Left cardiac atrium (tissue), 4 donors: ENCODE measurements around the gene LOXHD1. TPM values are rescaled to one million over a fixed set of nuclear protein-coding genes. Genes with fewer than 3 reads are reported as not detected.

ENCODE experiments used
- ATAC-seq, 2 donors: fragments of 200-7000 bp; cut with Tn5 transposase; one replicate each; pipeline ENCODE4 v1.9.1; 2020; ENCODE audit warnings: mild to moderate bottlenecking in 2 of 2, moderate library complexity in 2 of 2
- DNase-seq: peaks from one replicate; pipeline ENCODE4 v3.0.0-alpha.2; 2020
- intact Hi-C, 2 donors: fragments of 100-400 bp; cut with DNase I; formaldehyde crosslinking; loops; one replicate each; pipeline versions ENCODE4 v1.14.1 to v1.15.1; 2022 to 2023
- total RNA-seq, 2 donors: library from RNA; stranded (reverse); fragmentation: NEBNext Ultra II Directional; extraction: Animal tissue kit (Norgen Biotek cat#: 25700); gene quantifications; one replicate each; pipeline ENCODE4 v1.2.1, GENCODE V29; 2021
- donor health status: DM: no; HTN: yes; CAD: no.
- donor health status: DM: no; HTN: yes; CAD: no; lungs with severe emphysema.
- donor health status: DM: yes; HTN: yes; CAD: no.
- donor health status: Dilated cardiomyopathy.

LOXHD1 gene
- total RNA-seq, 2 donors from 2014 or later = 0.24 to 0.59 TPM

DNA sequence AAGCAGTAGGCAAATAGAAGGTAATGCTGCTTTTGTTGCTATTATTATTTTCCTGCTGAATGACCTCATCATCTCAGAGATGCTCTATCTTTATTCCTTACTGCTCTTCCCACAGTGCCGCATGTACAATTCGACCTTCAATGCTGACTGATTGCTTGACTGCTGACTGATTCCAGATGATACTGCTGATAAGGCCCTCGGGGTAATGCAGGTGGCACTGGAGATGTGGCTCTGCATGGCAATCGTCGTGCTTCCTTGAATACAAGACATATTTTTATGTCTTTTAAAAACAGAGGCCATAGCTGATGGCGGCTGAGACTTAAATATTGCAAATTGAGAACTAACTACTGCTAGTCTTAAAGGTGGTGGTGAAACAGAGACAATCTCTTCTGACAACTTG lies 146.6 kb downstream of the LOXHD1 start:
- ATAC-seq (no peak), DNase-seq (no peak)
- intact Hi-C loops = loop anchor here in 1 of 2 donors (10.0 kb wide), 2 partner anchors 56 to 346 kb away; no protein-coding TSS in a partner anchor

DNA sequence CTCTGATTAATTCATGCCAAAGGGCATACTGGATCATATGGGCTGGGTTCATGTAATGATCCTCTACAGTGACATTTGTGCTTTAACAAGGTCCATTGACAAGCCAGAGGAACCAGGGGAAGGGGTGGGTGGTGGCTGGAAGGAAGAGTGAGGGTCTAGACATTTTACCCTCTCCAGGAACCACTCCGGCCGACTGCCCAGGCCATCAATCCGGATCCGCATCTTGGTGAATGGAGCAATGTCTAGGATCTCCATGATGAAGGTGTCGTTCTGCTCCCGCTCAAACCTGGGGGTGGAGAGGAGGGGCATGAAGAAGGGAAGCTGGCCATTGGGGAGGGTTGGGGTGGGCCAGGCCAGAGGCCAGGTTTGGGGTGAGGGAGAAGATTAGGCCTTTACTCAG lies 147.5 kb downstream of the LOXHD1 start:
- DNase-seq (no peak), ATAC-seq (no peak)
- intact Hi-C loops = no loop called here

DNA sequence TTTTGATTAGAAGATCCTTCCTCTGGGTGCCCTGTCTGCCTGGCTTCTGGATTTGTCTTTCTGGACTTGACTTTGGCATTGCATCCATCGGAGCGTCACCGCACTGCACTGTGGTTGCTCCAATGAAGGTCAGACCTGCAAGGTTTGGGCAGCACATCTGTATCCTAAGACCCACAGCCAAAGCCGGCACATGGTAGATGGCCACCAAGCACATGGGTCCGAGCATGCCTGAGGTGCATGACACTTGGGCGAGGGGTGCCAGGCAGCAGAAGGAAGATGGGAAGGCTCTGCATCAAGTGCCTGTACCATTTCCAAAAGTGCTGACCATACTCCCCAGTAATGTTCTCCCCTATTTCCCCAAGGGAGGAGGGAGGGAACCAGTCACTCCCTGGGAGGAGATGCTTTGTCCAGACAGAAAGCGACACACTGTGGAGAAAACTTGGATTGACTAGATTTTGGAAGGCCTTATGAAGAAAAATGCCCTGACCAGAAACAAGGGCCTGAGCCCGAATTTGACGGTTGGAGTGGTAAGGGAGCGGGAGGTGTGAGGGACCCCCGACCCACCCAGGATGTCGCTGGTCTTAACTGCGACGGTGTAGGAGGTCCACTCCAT lies 149.9 kb downstream of the LOXHD1 start:
- DNase-seq (no peak), ATAC-seq (no peak)
- intact Hi-C loops = no loop called here

DNA sequence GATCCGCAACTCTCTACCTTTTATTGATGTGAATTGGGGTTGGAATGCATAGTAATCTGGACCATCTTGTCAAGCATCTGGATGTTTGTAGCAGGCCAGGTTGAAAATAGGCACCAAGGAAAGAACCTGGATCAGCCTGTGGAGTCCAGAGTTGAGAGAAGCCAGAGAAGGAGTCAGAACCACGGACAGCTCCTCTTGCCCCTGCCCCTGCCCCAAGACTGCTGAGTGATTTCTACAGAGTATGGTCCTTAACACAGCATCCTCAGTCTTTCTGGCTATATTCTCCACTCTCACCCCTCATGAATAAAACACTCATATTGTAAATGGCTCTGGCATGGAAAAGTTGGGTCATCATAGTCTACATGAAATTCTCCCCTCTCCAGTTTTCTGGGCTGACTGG lies 154.6 kb downstream of the LOXHD1 start:
- ATAC-seq (no peak), DNase-seq (no peak)
- intact Hi-C loops = no loop called here

DNA sequence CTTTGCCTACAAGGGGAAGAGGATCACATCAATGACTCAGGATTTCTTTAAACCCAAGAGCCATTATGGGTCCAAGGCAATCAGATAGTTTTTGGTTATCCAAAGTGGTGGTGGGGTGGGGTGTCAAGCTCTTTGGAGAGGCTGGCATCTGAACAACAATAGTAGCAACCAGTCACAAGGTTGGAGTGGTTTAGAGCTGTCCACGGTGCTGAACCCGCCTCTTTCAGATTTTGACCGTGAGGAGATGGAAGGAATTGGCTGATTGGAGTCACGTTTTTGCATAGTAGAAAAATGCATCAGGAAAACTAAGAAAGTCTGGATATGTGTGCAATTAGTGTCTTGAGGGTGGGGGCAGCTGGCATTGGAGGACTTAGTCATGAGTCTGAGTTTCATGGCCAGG lies 159.9 kb downstream of the LOXHD1 start:
- ATAC-seq (no peak), DNase-seq (no peak)
- intact Hi-C loops = no loop called here

DNA sequence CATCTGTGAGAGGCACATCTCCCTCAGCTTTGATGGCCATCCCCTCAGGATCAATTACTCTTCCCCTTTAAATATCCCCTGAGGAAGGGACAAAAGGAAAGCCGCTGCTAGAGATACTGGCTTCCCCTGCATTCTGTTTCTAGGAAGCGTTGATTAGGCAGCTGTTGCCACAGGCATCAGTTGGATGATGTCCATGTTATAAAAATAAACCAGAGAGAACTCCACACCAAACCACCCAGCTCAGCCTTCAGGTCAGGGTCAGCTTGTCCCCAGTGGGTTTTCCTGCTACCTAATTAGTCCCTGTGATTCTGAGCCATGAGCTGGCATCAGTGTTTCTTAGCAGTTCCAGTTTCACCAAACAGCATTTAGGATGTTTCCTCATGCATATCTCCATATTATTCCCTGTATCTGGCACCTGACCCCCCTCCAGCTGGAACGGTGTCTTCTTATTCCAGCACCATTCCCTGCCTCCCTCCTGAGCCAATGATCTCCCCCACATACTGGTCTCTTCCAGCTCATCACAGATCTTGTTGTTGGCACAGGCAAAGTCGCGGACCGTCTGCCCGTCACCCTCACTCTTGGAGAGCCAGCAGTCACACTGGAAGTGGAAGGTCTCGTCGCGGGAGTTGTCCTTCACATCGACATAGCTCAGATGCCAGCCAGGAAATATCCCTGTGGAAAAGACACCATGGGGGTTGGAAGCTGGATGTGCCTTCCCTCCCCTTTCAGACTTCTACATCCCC lies 168.4 kb downstream of the LOXHD1 start:
- DNase-seq = no peak
- intact Hi-C loops = loop anchor here in 1 of 2 donors (10.0 kb wide), 2 partner anchors 56 to 344 kb away; no protein-coding TSS in a partner anchor
- ATAC-seq = peak; percentile 75 to 77

DNA sequence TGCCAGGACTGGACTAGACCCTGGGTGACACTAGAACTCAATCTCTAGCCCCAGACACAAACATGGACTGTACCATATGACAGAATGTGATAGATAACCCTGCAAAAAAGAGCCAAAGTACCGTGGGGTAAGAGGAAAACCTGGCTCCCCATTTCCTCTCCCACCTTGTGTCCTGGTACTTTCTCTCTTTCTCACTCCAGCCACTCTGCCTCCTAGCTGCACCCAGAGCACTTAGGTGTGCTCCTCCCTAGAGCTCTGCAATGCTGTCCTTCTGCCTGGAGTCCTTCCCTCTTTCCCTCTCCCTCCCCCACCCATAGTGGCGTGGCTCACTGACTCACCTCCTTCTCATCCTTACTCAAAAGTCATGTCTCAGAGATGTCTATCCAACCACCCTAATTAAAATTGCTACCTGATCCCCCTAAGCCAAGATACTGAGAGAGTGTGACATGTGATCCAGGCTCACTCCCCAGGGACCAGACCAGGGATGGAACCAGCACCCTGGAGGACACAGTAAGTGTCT lies 171.3 kb downstream of the LOXHD1 start:
- DNase-seq (no peak), ATAC-seq (no peak)
- intact Hi-C loops = loop anchor here in 1 of 2 donors (10.0 kb wide), 2 partner anchors 59 to 341 kb away; no protein-coding TSS in a partner anchor

DNA sequence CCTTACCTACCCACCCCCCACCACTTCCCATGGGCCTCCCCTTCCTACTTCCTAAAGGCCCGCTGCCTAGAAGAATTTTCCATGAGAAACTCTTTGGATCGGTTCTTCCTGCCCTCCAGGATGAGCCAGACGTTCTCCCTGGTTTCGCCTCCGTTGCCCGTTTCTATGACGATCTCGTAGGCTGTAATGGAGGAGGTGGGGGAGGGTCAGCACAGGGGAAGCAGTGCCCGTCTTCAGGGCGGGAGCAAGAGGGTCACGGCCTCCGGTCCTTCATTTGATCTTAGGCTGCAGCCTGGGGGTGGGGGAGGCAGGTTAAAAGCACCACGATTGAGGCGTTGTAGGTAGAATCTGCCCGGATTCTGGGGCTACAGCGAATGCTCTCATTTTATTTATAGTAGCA lies 172.0 kb downstream of the LOXHD1 start:
- intact Hi-C loops = loop anchor here in 1 of 2 donors (5.0 to 10.0 kb wide), 3 partner anchors 60 to 340 kb away; no protein-coding TSS in a partner anchor
- no peak for ATAC-seq
- no peak for DNase-seq

DNA sequence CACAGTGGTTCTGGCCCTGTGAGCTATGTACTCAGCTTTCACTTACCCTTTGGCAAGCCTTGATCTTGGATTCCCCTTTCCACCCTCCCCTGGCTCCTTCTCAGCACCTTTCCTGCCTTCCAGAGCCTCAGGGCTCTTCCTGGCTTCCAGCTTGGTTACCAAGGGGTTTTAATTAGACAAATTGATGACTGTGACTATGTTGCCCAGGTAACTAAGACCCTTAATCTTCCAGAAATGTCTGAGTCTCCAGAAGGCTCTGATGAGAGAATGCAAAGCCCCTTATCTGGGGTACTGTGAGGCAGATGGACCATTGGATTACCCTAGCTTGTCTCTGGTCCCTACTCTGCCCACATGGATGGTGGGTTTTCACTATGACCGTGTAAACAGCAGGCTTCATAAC lies 174.2 kb downstream of the LOXHD1 start:
- intact Hi-C loops = loop anchor here in 1 of 2 donors (5.0 to 10.0 kb wide), 3 partner anchors 62 to 338 kb away; no protein-coding TSS in a partner anchor
- ATAC-seq (no peak), DNase-seq (no peak)

DNA sequence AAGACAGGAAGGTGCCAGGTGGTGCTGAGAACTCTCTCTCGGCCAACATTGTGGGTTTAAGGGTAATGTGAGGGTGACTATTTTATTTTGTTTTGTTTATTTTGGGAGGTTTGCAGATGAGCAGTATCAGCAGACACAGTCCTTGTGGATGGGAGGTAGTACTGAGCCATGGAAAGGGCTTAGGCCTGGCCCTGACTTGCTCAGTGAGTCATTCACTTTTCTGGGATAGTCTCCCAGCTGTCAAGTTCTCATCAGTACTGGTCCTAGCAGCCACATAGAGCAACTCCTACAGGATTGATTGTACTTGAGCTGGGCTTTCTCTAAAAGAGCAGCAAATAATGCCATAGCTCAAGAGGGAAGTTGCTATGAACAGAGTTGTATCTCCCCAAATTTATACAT lies 175.2 kb downstream of the LOXHD1 start:
- intact Hi-C loops = loop anchor here in 1 of 2 donors (5.0 to 10.0 kb wide), 3 partner anchors 63 to 337 kb away; no protein-coding TSS in a partner anchor
- ATAC-seq (peak in 1 of 2 donors; percentile 79), DNase-seq (no peak)

DNA sequence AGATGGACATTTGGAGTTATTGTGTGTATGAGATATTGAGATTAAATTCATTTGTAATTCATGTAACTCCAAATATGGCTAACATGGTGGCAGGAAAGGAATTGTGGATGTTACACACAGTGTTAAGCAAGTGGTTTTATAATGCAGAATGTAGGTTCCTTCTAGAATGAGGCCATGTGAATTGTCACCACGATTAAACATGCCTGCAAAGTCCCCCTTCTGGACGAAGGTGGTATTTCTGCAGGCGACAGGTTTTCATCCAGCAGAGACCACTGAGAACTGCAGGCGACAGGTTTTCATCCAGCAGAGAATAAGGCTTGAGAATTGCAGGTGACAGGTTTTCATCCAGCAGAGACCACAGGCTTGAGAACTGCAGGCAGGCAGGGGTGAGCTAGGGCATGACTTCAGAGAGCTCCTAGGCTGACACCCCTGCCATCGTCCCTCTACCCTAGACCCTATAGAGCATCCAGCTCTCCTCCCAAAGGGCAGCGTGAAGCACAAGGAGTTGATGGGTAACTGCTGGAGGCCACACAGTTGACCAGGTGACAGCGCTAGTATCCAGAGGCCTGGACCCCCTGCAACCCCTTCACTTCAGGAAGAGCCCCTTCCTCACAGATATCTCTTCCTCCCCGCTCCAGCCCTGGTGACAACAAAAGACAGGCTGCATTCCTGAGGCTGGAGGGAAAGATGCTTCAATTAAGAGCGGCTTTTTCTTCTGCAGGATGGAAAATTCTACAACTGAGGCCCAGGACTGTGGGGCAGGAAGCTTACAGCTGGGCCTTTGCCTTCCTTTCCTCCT lies 175.8 kb downstream of the LOXHD1 start:
- intact Hi-C loops = loop anchor here in 1 of 2 donors (5.0 to 10.0 kb wide), 3 partner anchors 64 to 336 kb away; no protein-coding TSS in a partner anchor
- ATAC-seq (peak in 1 of 2 donors; percentile 41), DNase-seq (peak; percentile 40)

DNA sequence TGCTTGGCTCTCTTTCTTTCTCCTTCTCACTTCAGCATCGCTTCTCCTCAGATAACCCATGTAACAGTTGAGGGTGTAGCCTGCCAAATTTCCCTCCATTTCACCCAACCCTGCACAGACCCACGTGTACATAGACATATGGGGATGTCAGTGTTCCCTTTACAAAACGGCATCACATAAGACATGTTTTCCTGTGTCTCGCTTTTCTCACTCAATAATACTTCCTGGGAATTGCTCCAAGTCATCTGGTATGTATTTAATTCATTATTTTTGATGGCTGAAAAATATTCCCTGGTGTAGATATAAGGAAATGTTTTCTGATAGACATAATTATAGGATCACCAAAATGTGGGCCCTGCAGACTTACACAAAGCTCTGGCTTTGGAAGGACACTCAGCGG lies 176.8 kb downstream of the LOXHD1 start:
- ATAC-seq = no peak

DNA sequence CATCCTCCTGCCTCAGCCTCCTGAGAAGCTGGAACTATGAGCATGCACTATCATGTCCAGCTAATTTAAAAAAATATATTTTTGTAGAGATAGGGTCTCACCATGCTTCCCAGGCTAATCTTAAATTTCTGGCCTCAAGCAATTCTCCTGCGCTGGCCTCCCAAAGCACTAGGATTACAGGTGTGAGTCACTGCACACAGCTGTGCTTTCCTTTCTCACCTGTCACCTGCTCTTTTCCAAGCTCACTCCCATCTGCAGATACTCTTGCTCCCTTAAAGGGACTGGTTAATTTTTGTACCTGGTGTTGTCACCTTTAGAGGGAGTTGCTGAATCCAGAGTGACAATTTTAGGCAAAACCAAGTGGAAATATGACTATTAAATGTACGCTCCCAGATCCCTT lies 178.2 kb downstream of the LOXHD1 start:
- DNase-seq = no peak
- no peak for ATAC-seq
- intact Hi-C loops = no loop called here

More for the DNA sequence above, 176.8 kb downstream of the LOXHD1 start:
- no peak for DNase-seq
- intact Hi-C loops = loop anchor here in 1 of 2 donors (5.0 to 10.0 kb wide), 3 partner anchors 65 to 335 kb away; no protein-coding TSS in a partner anchor

DNA sequence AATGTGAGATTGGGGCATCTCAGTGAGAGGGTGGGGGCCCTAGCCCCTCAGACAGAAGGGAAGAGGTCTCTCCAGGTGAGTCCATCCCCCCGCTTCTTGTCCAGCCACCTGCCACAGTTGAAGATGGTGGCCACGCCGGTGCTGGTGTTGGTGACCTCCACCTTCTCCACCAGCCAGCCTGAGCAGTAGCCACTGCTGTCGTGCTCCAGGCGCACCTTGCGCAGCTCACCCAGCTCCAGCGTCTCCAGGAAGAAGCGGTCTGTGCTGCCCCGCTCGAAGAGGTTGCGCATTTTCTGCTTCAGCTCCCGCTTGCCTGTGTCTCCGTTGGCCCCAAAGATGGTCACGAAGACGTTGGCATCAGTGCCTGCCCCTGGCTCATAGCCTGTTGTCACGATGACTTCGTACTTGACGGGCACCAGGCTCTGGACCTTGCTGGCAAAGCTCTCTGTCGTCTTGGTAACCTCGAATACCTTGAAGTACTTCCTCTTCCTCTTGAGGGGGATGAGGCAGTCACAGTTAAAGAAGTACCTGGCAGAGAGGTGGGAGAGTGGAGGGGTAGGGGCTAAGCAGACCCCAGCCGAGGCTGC lies 179.5 kb downstream of the LOXHD1 start:
- DNase-seq = no peak
- no peak for ATAC-seq
- intact Hi-C loops = no loop called here

DNA sequence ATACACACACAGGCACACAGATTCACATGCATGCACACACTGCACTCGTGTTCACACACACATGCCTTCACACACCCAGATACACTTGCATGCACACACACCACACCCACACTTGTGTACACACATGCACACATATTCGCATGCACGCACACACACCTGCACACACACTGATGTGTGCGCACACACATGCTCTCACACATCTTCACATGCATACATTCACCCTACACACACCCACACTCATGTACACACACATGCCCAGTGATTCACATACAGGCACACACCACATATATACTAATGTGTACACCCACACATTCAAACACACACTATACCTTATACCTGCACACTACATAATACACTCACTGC lies 181.6 kb downstream of the LOXHD1 start:
- intact Hi-C loops = no loop called here
- no peak for ATAC-seq
- no peak for DNase-seq

DNA sequence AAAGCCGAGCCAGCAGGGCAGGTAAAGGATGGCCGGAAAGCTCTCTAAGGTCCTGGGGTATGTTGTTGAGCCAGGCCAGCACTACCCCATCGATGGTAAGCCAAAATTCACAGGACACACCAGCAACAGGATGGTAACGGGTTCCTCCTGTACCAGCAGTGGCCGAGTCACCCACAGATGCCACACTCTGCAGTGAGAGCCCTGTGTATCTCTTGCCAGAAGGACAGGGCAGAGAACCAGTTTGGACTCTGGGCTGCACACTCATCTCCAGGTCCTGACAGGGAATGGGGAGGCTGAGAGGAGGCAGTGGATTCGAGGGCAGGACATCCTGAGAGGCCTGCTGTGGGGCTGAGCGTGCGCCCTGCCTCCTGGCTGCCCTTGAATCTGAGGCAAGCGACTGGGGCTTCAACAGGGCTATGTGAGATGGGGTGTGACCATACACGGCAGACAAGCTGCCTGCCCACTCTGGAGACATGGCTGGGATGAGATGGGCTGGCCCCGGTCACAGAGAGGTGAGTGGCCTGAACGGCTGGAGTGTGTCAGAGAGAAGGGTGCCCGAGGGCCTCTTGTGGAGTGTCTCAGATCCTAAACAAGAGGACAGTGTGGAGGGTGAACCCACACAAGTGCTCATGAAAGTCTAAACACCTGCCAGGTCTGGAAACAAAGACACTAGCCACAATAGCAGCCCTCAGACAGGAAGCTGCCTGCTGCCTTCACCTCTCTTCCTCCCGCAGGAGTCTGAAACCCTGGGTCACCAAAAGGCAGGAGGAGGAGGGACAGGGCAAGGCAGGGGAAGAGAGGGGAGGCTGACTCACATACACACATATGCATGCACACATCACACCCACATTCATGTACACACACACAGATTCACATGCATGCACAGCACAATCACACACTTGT lies 182.3 kb downstream of the LOXHD1 start:
- ATAC-seq = peak; percentile 37 to 55
- intact Hi-C loops = no loop called here
- DNase-seq = no peak

DNA sequence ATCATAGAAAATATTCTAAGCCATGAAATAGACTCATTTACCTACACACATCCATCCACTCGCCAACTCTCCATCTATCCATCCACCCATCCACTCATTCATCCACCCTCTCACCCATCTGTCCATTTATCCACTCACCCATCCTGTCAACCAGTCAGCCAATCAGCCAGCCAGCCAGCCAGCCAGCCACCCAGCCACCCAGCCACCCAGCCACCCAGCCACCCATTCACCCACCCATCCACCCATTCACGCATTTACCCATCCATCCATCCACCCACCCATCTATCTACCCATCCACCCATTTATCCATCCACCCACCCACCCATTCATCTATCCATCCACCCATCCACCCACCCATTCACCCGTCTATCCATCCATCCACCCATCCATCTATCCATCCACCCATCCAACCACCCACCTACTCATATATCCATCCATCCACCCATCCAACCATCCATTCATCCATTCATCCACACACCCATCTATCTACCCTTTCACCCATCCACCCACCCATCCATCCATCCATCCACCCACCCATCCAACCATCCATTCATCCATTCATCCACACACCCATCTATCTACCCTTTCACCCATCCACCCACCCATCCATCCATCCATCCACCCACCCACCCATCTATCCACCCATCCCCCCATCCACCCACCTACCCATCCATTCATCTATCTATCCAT lies 185.1 kb downstream of the LOXHD1 start:
- no peak for DNase-seq
- ATAC-seq = no peak
- intact Hi-C loops = no loop called here
